Esophagus squamous epithelium (tissue), 5 donors: Measurements from ENCODE around the gene MOK. TPM values are rescaled to one million over a fixed set of nuclear protein-coding genes. Genes with fewer than 3 reads are reported as not detected.

Source experiments
- DNase-seq: peaks from one replicate; lab custom pipeline; 2025; lab: John Stamatoyannopoulos, UW
- H3K27ac ChIP-seq, 4 donors: fragments of 200-600 bp; sonication (generic); one replicate each; pipeline ENCODE4 v1.5.1; 2016 to 2019; ENCODE audit warnings: mild to moderate bottlenecking in 1 of 4
- H3K27me3 ChIP-seq, 4 donors: fragments of 200-600 bp; sonication (generic); 1 replicate in 3 of 4; 2 replicates in 1 of 4; pipeline versions ENCODE4 v1.5.1 to v1.6.0; 2017 to 2021; ENCODE audit warnings: antibody characterized with exemption in 1 of 4
- H3K36me3 ChIP-seq, 3 donors: fragments of 200-600 bp; sonication (generic); one replicate each; pipeline ENCODE4 v1.5.1; 2016 to 2019
- H3K4me1 ChIP-seq, 3 donors: fragments of 200-600 bp; sonication (generic); one replicate each; pipeline ENCODE4 v1.5.1; 2017 to 2019
- H3K4me3 ChIP-seq, 4 donors: fragments of 200-600 bp; sonication (generic); 1 replicate in 3 of 4; 2 replicates in 1 of 4; pipeline ENCODE4 v1.5.1; 2016 to 2019; ENCODE audit warnings: mild to moderate bottlenecking in 2 of 4, moderate library complexity in 1 of 4
- H3K9me3 ChIP-seq, 3 donors: fragments of 200-600 bp; sonication (generic); one replicate each; pipeline ENCODE4 v1.5.1; 2016 to 2019
- POLR2A ChIP-seq, 4 donors: fragments of 450-650 bp; IDR thresholded peaks; one replicate each; pipeline ENCODE4 v1.6.1; 2017; ENCODE audit warnings: antibody characterized with exemption in 4 of 4, mild to moderate bottlenecking in 4 of 4, moderate library complexity in 3 of 4
- WGBS, 2 donors: methylation state at CpG; one replicate each; pipeline ENCODE4 v1.1.5; 2018; 5-methylcytosine and 5-hydroxymethylcytosine counted together
- intact Hi-C: fragments of 100-400 bp; cut with DNase I; formaldehyde crosslinking; loops from one replicate; pipeline ENCODE4 v1.15.0; 2022
- total RNA-seq, 4 donors: library from RNA; depleted of rRNA; stranded (reverse); fragments of >200 nt; gene quantifications; one replicate each; pipeline ENCODE4 v1.1.0, GENCODE V29; 2016
- TF ChIP-seq, protein P1 (sequence below), 6 experiments: fragments of 450-650 bp in 4 of 6; fragments of 200-600 bp in 2 of 6; sonication (generic) in 2 of 6; IDR thresholded peaks; one replicate each; pipeline ENCODE4 v1.5.1; 2016 to 2019; ENCODE audit warnings: antibody characterized with exemption in 6 of 6, mild to moderate bottlenecking in 4 of 6, moderate library complexity in 4 of 6
- donor health status: DM: yes; HTN: yes; CAD: no.

MOK gene
- total RNA-seq, 4 donors from 2014 or later = 6.2 to 8.3 (median 6.4) TPM

DNA sequence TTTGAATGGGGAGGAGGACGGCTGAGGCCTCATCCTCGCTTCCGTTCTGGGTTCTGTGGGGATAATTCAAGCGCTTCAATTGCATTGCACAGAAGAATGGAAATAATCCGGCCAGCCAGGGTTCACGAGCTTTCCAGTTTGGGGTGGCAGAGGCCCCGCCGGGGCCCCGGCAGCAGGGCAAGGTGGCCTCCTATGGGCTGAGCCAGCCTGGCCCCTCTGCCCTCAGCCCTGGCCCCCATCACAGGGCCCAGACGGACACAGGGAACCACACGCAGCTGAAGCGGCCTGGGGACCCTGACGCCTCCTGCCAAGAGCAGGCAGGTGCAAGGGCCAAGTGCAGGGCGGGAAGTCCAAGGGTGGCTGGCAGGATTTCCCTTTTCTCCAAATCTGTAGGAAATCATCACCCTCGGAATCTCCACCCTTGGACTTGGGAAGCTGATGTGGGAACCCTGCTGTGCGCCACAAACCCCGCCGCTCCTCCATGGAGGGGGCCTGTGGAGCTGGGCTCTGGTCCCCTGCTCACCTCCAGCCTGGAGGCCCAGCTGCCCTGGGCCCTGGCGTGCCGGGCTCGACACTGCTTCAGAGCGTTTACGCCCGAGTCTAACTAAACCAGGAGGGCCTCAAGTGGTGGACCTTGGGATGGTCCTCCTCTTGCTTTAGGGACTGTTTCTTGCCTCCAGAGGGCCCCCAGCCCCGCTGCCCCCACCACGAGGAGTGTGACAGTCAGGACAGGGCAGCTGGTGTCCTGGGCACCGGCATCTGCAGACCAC is 78.4 kb downstream of the MOK start:
- Histone ChIP-seq H3K4me3 (no peak overlapping the region), H3K36me3 (peaks cover 0 to 30% (median 0%) of the 10 kb centered on the region in 3 donors), H3K4me1 (no peaks in the 10 kb centered on the region), H3K9me3 (no peaks in the 10 kb centered on the region), H3K27me3 (no peaks in the 10 kb centered on the region), H3K27ac (no peak overlapping the region)
- no peak for TF ChIP-seq POLR2A (IDR thresholded peaks at IDR 0.05)
- TF ChIP-seq, protein P1, sequence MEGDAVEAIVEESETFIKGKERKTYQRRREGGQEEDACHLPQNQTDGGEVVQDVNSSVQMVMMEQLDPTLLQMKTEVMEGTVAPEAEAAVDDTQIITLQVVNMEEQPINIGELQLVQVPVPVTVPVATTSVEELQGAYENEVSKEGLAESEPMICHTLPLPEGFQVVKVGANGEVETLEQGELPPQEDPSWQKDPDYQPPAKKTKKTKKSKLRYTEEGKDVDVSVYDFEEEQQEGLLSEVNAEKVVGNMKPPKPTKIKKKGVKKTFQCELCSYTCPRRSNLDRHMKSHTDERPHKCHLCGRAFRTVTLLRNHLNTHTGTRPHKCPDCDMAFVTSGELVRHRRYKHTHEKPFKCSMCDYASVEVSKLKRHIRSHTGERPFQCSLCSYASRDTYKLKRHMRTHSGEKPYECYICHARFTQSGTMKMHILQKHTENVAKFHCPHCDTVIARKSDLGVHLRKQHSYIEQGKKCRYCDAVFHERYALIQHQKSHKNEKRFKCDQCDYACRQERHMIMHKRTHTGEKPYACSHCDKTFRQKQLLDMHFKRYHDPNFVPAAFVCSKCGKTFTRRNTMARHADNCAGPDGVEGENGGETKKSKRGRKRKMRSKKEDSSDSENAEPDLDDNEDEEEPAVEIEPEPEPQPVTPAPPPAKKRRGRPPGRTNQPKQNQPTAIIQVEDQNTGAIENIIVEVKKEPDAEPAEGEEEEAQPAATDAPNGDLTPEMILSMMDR (IDR thresholded peaks at IDR 0.05) = no peak
- DNase-seq = no peak
- WGBS, 2 donors = 87 to 92% methylated on average over 9 to 12 of the region's 27 CpGs
- intact Hi-C loops = no loop called here

DNA sequence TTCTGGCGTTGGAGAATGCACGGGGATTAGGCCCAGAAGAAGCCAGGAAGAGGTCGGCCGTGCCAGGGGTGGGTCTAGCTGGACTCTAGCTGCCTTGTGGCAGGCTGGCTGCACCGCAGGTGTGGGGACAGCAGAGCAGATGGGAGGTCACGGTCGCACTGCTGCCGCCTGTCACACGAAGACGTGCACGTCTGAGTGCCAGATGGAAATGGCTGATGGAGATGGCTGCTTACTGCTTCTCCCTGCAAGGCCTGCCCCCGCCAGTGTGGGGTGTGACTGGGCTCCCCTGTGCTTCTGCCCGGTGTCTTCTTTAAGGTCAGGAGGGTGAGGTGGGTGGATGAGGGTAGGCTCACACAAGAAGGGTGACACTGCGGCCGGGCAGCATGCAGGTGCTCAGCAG is 79.0 kb downstream of the MOK start:
- intact Hi-C loops = no loop called here
- no peak overlapping the region for H3K27ac ChIP-seq
- no peak for DNase-seq
- H3K36me3 ChIP-seq = peaks cover 0 to 27% (median 0%) of the 10 kb centered on the region in 3 donors
- TF ChIP-seq, protein P1 (IDR thresholded peaks at IDR 0.05) = no peak
- TF ChIP-seq POLR2A (IDR thresholded peaks at IDR 0.05) = no peak
- H3K4me1 ChIP-seq = peaks cover 0 to 5% (median 2%) of the 10 kb centered on the region in 3 donors
- H3K4me3 ChIP-seq = no peak overlapping the region
- no peaks in the 10 kb centered on the region for H3K27me3 ChIP-seq
- WGBS, 2 donors = 82 to 85% methylated on average over 4 to 15 of the region's 15 CpGs
- no peaks in the 10 kb centered on the region for H3K9me3 ChIP-seq

DNA sequence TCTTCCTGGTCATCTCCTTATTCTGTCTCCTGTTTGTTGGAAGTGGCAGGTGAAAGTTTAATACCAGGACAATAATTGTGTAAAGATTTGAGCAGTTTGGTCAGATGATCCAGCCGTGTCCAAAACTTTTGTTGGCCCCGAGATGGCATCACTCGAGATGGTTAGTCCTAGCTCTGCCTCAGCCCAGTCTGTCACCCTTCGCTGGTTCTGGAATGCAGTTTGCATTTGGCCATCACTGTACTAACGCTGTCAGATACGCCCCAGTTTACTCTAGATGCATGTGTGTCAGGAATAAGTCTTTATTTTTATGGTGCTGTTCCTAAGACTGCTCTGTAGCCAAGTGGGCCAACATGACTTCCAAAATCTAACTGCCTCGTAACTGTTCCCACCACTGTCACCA is 79.6 kb downstream of the MOK start:
- Histone ChIP-seq H3K36me3 (peaks cover 0 to 26% (median 0%) of the 10 kb centered on the region in 3 donors), H3K4me1 (peaks cover 0 to 10% (median 6%) of the 10 kb centered on the region in 3 donors), H3K9me3 (no peaks in the 10 kb centered on the region), H3K27ac (no peak overlapping the region), H3K4me3 (no peak overlapping the region), H3K27me3 (no peaks in the 10 kb centered on the region)
- DNase-seq = no peak
- intact Hi-C loops = no loop called here
- TF ChIP-seq POLR2A (IDR thresholded peaks at IDR 0.05) = no peak
- TF ChIP-seq, protein P1 (IDR thresholded peaks at IDR 0.05) = no peak
- WGBS, 2 donors = 80 to 82% methylated on average over 7 of the region's 7 CpGs

DNA sequence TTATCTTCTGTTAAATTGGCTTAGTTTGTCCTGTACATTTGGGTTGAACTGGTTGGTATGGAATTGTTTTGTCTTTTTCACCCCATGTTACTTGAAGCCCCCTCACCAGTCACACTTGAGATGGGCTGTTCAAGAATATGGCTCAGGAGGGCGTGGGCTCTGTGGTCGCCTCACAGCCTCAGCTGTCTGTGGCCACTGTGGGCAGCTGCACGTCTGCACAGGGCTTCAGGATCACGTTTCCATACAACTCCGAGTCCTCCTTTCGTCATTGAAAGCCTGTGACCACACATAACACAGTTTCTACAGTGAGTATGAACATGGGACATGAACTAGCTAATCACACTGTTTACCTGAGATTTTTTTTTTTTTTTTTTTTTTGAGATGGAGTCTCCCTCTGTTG is 81.3 kb downstream of the MOK start:
- intact Hi-C loops = no loop called here
- H3K27me3 ChIP-seq = no peaks in the 10 kb centered on the region
- H3K9me3 ChIP-seq = no peaks in the 10 kb centered on the region
- TF ChIP-seq, protein P1 (IDR thresholded peaks at IDR 0.05) = no peak
- TF ChIP-seq POLR2A (IDR thresholded peaks at IDR 0.05) = no peak
- no peak overlapping the region for H3K27ac ChIP-seq
- no peak for DNase-seq
- peaks cover 0 to 41% (median 0%) of the 10 kb centered on the region in 3 donors for H3K36me3 ChIP-seq
- H3K4me3 ChIP-seq = no peak overlapping the region
- WGBS, 2 donors = 85 to 92% methylated on average over 6 of the region's 6 CpGs
- peaks cover 0 to 19% (median 6%) of the 10 kb centered on the region in 3 donors for H3K4me1 ChIP-seq

DNA sequence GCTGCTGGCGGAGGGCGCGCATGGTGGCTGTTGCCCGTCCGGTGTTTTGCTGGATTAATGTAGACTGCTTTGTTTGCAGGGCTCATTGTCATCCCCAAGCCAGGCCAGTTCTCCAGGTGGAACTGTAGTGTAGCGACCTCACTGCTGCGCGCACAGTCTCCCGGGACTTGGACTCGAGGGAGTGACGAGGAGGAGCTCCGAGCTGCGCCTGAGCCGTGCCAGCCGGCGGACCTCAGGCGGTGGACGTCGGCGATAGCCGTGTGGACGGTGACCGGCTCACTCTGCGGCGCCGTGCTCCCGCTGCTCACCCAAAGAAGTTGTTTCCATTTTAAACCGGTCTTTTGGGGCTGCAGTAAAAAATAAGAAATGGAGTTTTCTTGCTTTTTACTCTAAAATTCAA is 82.2 kb downstream of the MOK start:
- H3K4me1 ChIP-seq = peaks cover 0 to 19% (median 6%) of the 10 kb centered on the region in 3 donors
- WGBS, 2 donors = 96 to 98% methylated on average over 26 to 27 of the region's 28 CpGs
- TF ChIP-seq, protein P1 (IDR thresholded peaks at IDR 0.05) = no peak
- no peak for TF ChIP-seq POLR2A (IDR thresholded peaks at IDR 0.05)
- H3K36me3 ChIP-seq = peaks cover 0 to 48% (median 0%) of the 10 kb centered on the region in 3 donors
- intact Hi-C loops = no loop called here
- no peaks in the 10 kb centered on the region for H3K27me3 ChIP-seq
- no peak for DNase-seq
- no peak overlapping the region for H3K4me3 ChIP-seq
- no peak overlapping the region for H3K27ac ChIP-seq
- H3K9me3 ChIP-seq = no peaks in the 10 kb centered on the region
